NCI-H1694 (cell line): ENCODE data around the gene CYB561.

ENCODE experiments used
- DNase-seq: peaks from one replicate; lab custom pipeline; 2025; lab: John Stamatoyannopoulos, UW

CYB561 gene

GRCh38 chr17:63407741-63408330 is 38.3 kb downstream of the CYB561 start:
- DNase-seq: no peak

- peak; percentile 87 for DNase-seq
Observed at GRCh38 chr17:63406689-63407330, 39.3 kb downstream of the CYB561 start.

DNA sequence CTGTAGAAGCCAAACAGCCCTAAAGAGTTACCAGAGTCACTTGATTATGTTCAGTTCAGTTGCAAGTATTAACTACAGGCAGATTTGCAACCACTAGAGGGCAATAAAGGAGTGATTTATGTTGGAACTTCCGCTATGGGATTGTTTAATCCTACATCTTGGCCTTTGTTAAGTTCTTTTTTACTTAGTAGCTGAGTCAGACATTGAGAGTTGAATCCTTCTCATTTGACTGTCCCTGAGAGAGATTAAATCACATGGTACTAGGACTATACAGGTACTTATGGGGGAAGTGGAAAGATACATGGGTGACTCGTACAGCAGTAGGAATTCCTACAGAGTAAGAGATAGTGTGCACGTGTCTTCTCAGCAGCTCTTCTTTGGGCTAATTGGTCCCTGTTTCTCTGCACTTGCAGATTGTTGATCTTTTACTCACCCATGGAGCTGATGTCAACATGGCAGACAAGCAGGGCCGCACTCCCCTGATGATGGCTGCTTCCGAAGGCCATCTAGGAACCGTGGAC is 40.3 kb downstream of the CYB561 start:
- DNase-seq: peak; percentile 71

GRCh38 chr17:63405020-63405419 is 41.1 kb downstream of the CYB561 start:
- no peak for DNase-seq

- DNase-seq: no peak
Observed at GRCh38 chr17:63402431-63403212, 43.5 kb downstream of the CYB561 start.

DNA sequence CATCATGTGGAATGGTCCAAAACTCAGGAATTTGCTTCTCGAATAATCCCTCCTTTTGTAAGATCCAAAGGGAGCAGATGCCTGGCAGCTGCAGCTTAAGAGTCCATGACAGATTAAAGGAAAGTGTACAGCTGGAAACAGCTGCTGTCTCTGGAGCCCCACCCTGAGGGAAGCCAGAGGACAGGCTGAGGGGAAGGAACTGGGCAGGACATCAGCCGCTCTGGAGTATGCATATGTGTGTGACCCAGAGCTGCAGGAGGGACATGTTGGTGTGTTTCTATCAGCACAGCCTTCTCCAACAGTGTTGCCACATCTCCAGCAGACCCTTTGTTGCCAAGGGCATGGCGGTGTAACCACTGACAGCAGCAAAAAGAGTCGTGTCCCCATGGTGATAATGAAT is 46.2 kb downstream of the CYB561 start:
- DNase-seq: no peak

DNA sequence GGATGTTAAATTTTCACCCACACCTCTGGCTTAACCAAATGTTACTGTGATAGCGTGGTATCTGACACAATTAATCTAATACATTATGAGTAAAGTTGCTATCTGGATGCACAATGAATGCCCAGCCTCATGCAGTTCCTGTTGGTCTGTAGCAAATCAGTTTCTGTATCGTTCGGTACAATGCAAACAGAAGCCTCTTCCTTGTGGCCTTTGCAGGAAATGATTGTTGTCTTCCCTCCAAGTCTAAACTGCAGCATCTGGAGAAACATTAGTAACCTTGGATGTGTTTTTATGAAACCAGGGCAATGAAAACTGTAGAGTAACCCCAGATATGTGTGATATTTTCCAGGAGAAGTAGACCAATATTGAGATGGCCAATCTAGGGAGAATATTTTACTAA is 46.8 kb downstream of the CYB561 start:
- DNase-seq: no peak

- no peak for DNase-seq
Observed at GRCh38 chr17:63398680-63399079, 47.4 kb downstream of the CYB561 start.

GRCh38 chr17:63395075-63395805 is 50.9 kb downstream of the CYB561 start:
- no peak for DNase-seq

DNA sequence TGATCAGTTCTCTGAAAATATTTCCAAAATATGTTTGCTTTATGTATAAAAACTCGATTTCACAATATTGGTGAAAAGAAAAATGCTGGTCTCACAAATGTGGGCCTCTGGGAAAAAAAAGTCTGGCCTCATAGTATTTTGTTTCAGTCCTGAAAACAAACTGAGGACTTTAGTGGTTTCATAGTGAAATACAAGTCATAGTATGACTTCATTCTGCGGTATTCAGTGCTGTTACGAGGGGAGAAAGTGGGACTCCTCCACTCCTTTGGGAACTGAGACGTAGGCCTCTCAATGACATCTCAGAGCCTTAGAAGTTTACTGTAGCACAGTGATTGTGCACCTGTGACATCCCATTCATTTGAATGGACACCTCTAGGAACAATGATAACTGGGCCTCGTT is 56.0 kb downstream of the CYB561 start:
- DNase-seq: no peak

- no peak for DNase-seq
Observed at GRCh38 chr17:63387656-63388340, 58.3 kb downstream of the CYB561 start.

DNA sequence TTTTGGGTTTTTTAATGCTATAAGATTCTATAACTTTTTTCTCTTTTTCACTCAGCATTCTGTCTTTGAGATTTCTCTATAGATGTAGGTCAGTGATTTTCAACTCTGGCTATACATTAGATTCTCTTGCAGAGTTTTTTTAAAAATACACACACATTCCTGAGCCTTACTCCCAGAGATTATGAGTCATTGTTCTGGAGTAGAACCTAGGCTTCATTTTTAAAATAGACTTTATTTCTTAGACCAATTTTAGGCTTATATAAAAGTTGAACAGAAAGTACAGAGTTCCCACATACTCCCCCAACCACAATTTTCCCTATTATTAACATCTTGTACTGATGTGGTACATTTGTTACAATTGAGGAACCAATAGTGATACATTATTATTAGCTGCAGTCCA is 63.3 kb downstream of the CYB561 start:
- no peak for DNase-seq
